ENCODE data around the gene ZFAND2A. TPM values are rescaled to one million over a fixed set of nuclear protein-coding genes. Genes with fewer than 3 reads are reported as not detected.
"Not testable (repeated sequence)": the region's sequence is repeated elsewhere in the genome, so short reads cannot be mapped to it uniquely, and the experiment has no call there.

ZFAND2A gene
- total RNA-seq, 1 experiment from 2014 or later: 39.0 TPM

DNA sequence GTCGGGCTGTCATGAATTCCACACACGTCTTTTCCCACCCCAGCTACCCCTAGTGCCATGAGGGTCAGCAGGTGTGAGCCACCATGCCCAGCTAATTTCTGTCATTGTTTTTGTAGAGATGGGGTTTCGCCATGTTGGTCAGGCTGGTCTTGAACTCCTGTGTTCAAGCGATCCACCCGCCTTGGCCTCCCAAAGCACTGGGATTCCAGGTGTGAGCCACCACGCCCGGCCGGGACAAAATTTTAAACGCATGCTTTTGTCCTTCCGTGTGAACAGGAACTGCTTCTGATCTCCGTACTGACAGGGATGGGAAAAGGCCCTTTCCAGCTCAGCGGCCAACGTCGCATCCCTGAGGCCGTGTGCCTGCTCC is 15.6 kb upstream of the ZFAND2A start:
- DNase-seq (ENCODE audit: low read depth): no peak

DNA sequence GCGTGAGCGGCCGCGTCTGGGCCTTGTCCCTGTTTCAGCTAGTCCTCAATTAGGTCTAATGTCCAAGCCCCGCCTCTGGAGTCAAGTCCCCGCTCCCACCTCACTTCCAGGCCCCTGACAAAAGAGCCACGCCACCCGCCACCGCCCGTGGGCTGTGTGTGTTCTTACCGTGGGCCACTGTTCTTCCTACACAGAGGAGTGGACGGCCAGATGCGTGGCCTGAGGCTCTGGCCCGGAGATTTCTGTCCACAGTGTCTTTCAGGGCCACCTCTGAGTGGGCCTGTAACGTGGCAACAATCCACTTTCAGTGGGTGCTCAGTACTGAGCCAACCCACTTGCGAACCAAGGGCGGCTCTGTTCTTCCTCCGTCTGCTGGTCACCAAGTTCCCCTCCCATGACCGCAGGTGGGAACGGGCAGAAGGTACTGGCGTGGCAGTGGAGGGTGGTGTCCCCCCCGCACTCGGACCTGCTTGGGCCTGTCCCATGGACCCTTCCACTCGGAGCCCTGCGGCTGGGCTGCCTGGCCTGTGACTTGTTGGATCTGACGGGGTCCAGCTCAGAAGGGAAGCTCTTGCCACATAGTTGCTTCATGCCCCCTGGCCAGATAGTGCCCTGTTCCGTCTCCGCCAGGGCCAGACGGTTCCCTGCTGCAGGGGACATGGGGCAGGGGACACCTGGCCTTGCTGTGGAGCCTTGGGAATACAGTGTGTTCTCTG is 15.0 kb upstream of the ZFAND2A start:
- DNase-seq (ENCODE audit: low read depth): no peak

DNA sequence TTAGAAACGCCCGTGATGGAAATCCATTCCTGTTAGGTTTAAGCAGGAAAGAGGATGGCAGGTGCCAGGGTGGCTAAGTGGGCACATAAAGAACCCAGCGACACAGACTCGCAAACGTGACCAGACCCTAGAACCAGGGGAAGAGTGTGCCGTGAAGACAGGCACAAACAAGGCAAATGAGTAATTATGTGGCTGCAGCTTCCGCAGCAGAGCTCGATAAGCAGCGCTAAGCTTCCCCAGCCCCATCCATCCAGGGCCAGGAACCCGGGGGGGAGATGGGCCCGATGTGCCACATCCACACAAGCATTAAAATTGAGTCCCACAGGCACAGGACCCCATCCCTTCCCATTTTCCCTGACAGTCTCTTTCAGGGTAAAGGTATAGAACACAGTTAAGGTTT is 14.0 kb upstream of the ZFAND2A start:
- DNase-seq (ENCODE audit: low read depth): no peak

DNA sequence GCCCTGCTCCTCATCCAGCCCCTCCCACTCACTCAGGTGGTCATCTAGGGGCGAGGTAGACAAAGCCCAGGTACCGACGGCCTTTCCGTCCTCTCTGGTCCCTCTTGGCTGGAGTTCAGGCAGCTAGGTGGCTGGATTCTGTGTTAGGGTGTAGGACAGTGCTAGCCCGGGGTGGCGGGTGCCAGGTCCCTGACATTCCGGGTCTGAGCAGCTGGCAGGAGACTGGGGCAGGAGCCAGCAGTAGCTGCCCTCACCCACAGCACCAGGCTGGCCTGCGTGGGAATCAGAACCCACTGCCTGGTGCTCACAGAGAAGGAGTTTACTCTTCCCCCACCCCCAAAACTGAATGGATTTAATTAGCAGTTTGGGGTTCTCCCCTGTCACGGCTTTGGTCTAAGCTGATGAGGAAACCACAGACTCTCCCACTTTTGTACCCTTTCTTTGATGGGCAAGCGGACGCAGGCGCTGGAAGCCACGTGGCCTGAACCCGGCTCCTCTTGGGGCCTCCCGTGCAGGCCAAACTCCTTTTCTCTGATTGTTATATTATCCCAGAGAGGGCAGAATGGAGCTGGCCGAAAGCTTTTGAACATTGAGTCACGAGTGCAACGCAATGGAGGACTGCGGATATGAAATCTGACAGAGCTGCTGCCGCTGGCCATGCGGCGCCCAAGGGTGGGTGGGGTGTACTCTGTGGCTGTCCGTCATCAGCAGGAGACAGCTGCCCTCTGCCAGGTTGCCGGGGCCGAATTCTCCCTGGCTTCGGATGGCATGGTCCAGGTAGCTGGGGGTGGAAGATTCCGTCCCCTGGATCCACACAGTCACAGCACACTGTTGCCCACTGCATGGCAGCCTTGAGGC is 12.9 kb upstream of the ZFAND2A start:
- DNase-seq (ENCODE audit: low read depth): no peak

DNA sequence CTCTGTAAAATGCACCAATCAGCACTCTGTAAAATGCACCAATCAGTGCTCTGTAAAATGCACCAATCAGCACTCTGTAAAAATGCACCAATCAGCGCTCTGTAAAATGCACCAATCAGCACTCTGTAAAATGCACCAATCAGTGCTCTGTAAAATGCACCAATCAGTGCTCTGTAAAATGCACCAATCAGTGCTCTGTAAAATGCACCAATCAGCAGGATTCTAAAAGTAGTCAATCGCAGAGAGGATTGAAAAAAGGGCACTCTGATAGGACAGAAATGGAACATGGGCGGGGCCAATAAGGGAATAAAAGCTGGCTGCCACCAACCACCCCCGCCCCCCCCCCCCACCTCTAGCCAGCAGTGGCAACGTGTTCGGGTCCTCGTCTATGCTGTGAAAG is 11.5 kb upstream of the ZFAND2A start:
- not testable (repeated sequence) for DNase-seq (ENCODE audit: low read depth)

DNA sequence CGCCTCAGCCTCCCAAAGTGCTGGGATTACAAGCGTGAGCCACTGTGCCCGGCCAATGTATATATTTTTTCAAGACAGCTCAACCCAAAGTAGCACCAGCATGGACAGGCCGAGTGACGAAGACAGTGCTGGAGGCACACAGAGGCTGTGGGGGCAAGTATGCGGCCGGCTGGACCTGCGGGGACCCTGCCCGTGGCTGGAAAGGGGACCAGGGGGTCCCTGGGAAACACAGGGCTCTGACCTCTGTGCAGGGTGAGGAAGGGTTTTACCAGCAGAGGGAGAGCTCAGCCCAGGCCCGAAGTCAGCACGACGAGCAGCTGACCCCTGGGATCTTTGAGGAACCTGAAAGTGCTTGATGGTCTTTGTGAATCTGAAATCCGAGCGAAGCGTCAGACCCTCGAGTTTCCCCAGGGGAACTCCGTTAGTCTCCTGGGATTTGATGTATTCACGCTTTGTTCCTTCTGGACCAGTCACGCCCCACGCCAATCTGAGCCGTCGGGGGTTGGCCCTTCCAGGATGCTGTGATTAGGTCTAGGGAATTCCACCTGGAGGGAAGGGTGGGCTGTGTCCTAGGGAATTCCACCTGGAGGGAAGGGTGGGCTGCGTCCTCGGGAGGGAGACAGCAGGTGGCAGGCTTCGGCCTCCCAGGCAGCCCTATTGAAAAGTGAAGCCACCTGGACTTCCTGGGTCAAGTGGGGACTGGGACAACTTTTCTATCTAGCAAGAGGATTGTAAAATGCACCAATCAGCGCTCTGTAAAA is 10.9 kb upstream of the ZFAND2A start:
- DNase-seq (ENCODE audit: low read depth): no peak

DNA sequence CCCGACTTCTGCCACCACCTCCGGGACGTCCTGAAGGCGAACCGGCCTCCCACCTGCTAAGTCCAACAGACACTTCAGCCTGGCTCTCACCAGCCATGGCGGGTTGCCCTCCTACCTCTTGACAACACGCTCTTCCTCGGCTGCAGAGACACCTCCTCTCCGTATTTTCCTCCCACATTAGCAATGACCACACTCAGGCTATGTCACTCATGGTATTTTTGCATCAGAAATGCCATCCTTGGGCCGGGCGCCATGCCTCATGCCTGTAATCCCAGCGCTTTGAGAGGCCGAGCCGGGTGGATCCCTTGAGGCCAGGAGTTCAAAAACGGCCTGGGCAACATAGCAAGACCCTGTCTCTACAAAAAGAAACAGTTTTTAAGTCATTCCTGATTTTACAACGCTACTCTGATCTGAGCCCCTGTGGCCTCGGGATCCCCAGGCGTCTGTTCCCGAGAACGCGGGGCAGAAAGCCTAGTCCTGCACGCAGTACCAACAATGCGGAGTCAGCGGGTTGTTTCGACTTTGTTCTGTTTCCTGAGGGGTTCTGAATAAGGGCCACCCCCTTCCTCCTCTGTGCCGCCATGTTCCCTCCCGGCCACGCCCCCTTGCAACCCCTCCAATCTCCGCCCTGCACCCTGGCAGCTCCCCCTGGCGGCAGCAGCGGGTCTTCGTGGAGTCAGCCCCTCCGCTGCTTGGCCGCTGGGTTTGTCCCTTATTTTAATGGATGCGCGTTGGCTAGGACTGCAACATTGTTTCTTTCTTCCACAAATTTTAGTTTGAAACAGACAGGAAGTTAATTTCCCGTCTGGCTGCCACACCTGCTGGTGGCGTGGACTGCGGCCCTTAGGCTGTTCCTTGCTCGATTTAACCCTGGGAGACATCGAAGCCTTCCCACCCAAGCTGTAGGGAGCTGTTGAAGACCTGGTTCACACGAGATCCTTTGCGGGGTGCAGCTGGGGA is 9.7 kb upstream of the ZFAND2A start:
- DNase-seq (ENCODE audit: low read depth): peak; percentile 86

DNA sequence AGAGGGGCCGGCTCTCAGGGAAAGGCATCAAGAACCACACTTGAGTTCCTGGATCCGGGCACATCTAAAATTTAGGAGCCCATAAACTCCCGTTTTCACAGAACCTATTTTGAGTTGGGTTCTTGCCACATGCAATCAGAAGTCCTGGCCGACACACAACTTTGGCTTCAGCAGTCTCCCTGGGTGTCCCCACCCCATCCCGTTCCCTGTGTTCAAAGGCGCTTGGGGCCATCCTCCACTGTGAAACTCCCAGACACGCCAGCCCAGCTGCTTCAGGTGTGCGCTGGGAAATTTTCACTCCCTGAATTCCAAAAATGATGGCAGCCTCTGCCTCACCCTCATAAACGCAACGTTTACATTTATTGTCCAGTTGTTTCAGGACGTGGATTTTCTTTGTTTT is 8.4 kb upstream of the ZFAND2A start:
- DNase-seq (ENCODE audit: low read depth): no peak

- no peak for DNase-seq (ENCODE audit: low read depth)
Observed at GRCh38 chr7:1164436-1164835, 4.4 kb upstream of the ZFAND2A start.

DNA sequence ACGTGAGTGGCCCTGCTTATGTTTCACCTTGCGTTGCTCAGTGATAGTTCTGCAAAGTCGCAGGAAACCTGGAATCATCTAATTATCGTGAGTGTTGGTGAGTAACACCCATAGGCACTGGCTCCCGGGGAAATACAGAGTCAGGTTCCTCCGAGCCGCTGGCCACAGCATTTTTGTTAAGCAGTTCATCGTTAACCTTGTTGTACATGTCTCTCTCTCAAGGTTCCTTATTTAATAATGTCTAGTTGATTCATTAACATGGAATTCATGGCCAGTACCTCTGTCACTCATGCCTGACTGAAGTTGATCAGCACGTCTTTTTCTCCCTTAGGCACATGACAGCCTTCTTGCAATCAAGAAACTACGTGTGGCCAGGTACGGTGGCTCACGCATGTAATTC is 3.1 kb upstream of the ZFAND2A start:
- DNase-seq (ENCODE audit: low read depth): peak; percentile 81

DNA sequence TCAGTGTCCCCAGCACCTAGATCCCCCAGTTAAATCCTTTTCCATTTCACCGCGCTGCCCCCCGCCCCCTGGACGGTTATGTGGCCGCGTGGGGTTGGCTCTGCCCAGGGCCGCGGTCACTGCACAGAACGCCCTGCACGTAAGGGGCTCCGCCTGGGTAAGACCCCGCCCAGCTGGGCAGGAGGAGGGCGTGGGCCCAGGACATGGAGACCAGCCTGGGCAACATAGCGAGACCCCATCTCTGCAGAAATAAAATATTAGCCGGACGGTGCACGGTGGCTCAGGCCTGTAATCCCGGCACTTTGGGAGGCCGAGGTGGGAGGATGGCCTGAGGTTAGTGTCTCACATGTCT is 650 bp upstream of the ZFAND2A start:
- DNase-seq (ENCODE audit: low read depth): peak; percentile 28

GRCh38 chr7:1159231-1159630 is 765 bp downstream of the ZFAND2A start:
- DNase-seq (ENCODE audit: low read depth): not testable (repeated sequence)

- DNase-seq (ENCODE audit: low read depth): no peak
Observed at GRCh38 chr7:1158203-1159126, 1.5 kb downstream of the ZFAND2A start.

GRCh38 chr7:1156782-1157535 is 3.0 kb downstream of the ZFAND2A start:
- DNase-seq (ENCODE audit: low read depth): peak; percentile 75

GRCh38 chr7:1155818-1156781 is 3.9 kb downstream of the ZFAND2A start:
- not testable (repeated sequence) for DNase-seq (ENCODE audit: low read depth)

- DNase-seq (ENCODE audit: low read depth): no peak
Observed at GRCh38 chr7:1154172-1154739, 5.7 kb downstream of the ZFAND2A start.

- DNase-seq (ENCODE audit: low read depth): no peak
Observed at GRCh38 chr7:1152492-1152891, 7.5 kb downstream of the ZFAND2A start.
